HG03439 (cell line): ENCODE measurements around the gene TTC33.
"Not testable (repeated sequence)": the region's sequence is repeated elsewhere in the genome, so short reads cannot be mapped to it uniquely, and the experiment has no call there.

Experiments
- ATAC-seq: cut with Tn5 transposase; IDR thresholded peaks from one replicate; pipeline ENCODE4 v1.9.1; 2021; ENCODE audit warnings: mild to moderate bottlenecking, moderate library complexity; ENCODE audit not compliant: unreplicated experiment

TTC33 gene

GRCh38 chr5:40755407-40756365, at the start of gene TTC33:
TTC33 (minus strand) TSS chr5:40755961; CDS start chr5:40747018, 8,943 bp downstream.
- peak; percentile 94 for ATAC-seq

- ATAC-seq = no peak
Observed at GRCh38 chr5:40801771-40802562, 46.2 kb upstream of the TTC33 start.

- ATAC-seq = no peak
Observed at GRCh38 chr5:40799258-40799657, 43.5 kb upstream of the TTC33 start.

GRCh38 chr5:40798801-40799210, 43.0 kb upstream of the TTC33 start:
- ATAC-seq = peak; percentile 2

- ATAC-seq = peak; percentile 99
Observed at GRCh38 chr5:40798012-40798800, 42.4 kb upstream of the TTC33 start, which contains the start of gene PRKAA1. PRKAA1 (minus strand) TSS chr5:40798374; CDS start chr5:40798189, 185 bp downstream.

GRCh38 chr5:40797273-40798011, 41.7 kb upstream of the TTC33 start:
- ATAC-seq = peak; percentile 50

GRCh38 chr5:40796487-40796889, 40.7 kb upstream of the TTC33 start:
- no peak for ATAC-seq

GRCh38 chr5:40794877-40795276, 39.1 kb upstream of the TTC33 start:
- not testable (repeated sequence) for ATAC-seq

GRCh38 chr5:40794340-40794739, 38.6 kb upstream of the TTC33 start:
- not testable (repeated sequence) for ATAC-seq

GRCh38 chr5:40792691-40793090, 36.9 kb upstream of the TTC33 start:
- not testable (repeated sequence) for ATAC-seq

- no peak for ATAC-seq
Observed at GRCh38 chr5:40791715-40792139, 36.0 kb upstream of the TTC33 start.

- ATAC-seq = no peak
Observed at GRCh38 chr5:40790947-40791593, 35.3 kb upstream of the TTC33 start.

- ATAC-seq = not testable (repeated sequence)
Observed at GRCh38 chr5:40788941-40789340, 33.2 kb upstream of the TTC33 start.

- ATAC-seq = no peak
Observed at GRCh38 chr5:40787986-40788385, 32.2 kb upstream of the TTC33 start.

GRCh38 chr5:40786664-40787063, 30.9 kb upstream of the TTC33 start:
- not testable (repeated sequence) for ATAC-seq

GRCh38 chr5:40784916-40785315, 29.2 kb upstream of the TTC33 start:
- ATAC-seq = no peak

GRCh38 chr5:40784027-40784653, 28.4 kb upstream of the TTC33 start:
- no peak for ATAC-seq

- ATAC-seq = no peak
Observed at GRCh38 chr5:40781843-40782409, 26.2 kb upstream of the TTC33 start.

GRCh38 chr5:40780858-40781257, 25.1 kb upstream of the TTC33 start:
- no peak for ATAC-seq
